ENCODE measurements around the gene SLC9A4. TPM values are rescaled to one million over a fixed set of nuclear protein-coding genes. Genes with fewer than 3 reads are reported as not detected.
A peak's percentile ranks its signal among the peaks of the same experiment; 100 is the strongest.

Gene SLC9A4, protein sequence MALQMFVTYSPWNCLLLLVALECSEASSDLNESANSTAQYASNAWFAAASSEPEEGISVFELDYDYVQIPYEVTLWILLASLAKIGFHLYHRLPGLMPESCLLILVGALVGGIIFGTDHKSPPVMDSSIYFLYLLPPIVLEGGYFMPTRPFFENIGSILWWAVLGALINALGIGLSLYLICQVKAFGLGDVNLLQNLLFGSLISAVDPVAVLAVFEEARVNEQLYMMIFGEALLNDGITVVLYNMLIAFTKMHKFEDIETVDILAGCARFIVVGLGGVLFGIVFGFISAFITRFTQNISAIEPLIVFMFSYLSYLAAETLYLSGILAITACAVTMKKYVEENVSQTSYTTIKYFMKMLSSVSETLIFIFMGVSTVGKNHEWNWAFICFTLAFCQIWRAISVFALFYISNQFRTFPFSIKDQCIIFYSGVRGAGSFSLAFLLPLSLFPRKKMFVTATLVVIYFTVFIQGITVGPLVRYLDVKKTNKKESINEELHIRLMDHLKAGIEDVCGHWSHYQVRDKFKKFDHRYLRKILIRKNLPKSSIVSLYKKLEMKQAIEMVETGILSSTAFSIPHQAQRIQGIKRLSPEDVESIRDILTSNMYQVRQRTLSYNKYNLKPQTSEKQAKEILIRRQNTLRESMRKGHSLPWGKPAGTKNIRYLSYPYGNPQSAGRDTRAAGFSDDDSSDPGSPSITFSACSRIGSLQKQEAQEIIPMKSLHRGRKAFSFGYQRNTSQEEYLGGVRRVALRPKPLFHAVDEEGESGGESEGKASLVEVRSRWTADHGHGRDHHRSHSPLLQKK
- total RNA-seq: 0.10 TPM

DNA sequence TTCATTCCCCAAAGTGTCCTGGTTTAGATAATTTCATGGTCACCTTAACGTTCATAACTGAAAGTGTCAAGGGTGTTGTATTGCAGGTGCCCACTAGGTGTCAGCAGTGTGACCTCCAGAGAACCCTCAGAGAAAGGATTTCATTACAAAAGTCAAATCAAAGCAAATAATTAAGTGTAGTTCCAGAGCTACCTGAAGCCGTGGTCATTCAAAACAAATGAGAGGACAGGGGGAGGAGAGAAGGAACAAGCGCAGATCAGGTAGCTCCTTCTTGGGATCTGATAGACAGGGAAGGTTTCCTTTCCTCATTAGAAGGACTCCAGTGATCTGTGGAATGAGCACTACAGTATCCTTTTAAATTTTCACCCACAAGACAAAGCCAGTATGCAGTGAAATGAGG, at the start of gene SLC9A4:
Gene SLC9A4, plus strand, starts transcription at position 207 of the 400 bp plus-strand sequence. CDS start 534 bp downstream, outside the sequence.
- DNase-seq: peak; percentile 57

DNA sequence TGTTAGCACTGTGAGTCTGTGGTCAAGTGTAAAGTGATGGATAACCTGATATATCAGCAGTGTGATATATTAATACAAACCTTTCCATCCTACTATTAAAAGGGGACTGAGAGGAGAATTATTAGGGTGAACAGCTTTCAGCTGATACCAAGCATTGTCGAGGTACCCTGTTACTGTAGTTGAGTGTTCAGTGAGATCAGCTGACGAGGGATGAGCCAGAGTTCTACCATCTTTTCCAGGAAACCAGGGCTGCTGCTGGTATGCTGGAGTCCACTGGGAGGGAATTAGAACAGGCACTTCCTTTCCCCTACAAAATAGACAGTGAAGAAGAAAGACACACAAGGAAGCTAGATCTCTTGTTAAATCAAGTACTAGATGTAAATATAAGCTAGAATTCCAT, 49.7 kb upstream of the SLC9A4 start:
- no peak for DNase-seq

DNA sequence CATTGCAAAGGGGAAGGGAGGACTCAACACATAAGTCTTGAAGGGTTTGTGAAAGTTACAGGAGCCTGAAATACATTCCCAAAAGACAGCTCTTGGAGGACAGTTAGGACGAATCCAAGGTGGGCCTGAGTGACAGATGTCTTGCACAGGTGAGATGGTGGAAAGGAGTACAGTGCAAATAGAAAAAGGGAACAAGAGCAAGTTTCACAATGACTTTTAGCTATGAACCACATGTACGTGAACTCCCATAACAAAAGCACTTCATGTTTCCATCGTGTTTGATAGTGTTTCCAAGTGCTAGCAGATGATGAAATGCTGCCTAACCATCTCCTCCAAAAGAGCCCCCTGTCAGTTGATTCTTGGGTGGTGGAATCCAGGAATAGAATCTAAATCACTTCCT, 48.3 kb upstream of the SLC9A4 start:
- DNase-seq: no peak

DNA sequence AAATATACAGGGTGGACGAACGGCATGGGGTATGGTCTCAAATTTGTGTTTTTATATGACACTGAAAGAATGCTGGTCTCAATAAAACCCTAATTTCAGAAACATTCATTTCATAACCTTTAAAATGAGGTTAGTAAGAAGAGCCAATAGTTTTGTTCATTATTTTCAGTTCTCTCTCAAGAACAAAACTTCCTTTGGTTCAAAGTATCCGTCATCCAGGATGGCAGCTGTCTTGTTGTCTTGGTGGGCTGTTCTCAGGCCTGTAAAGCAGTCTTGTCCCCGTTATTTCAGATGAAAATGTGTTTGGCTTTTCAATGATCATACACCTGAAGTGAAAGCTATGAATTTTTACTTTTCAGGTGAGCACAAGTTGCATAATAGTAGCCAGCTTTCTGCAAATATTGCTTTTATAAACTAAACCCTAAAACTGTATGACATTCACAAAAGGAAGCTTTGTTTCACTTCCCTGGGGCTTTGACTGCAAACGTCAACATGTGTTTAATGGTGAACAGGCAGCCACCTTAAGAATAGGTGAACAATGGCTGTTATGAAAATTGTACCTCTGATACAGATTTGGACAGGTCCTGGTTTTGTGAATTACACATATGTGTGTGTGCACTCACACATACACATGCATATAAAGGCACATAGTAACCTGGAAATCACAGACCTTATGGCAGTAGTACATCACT, 47.4 kb upstream of the SLC9A4 start:
- no peak for DNase-seq

DNA sequence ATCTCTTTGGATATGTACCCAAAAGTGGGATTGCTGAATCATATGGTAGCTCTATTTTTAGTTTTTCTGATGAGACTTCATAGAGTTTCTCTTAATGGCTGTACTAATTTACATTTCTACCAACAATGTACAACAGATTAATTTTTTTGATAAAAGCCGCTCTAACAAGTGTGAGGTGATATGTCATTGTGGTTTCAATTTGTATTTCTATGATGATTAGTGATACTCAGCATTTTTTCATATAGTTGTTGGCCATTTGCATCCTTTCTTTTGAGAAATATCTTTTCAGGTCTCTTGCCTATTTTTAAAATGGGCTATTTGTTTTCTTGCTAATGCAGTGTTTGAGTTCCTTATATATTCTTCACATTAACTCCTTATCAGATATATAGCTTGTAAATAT, 45.8 kb upstream of the SLC9A4 start:
- no peak for DNase-seq

DNA sequence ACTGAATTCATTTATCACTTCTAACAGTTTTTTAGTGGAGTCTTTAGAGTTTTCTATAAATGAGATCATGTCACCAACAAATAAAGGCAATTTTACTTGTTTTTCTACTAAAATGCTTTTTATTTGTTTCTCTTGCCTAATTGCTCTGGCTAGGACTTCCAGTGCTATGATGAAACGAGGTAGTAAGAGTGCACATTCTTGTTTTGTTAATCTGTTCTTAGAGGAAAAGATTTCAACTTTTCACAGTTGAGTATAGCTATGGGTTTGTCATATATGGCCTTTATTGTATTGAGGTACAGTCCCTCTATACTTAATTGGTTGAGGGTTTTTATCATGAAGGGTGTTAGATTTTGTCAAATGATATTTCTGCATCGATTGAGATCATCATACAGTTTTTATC, 44.5 kb upstream of the SLC9A4 start:
- DNase-seq: no peak

DNA sequence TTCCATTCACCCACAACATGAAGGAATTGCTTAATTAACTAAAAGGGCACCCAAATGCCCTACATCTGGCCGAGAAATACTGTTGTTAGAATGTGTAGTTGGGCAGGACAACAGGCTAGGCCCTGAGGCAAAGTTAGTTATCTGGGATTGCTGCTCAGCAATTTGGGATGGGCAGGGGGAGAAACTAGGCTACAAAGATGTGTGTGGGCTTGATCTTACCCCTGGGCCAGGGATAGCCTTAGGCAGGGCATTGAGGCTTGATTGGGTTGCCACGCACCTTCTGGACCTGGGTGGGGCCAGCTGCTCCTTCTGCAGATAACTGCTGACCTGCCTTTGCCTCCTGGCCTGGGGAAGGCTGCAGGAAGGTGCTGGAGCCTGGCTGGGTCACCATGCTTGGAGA, 40.6 kb upstream of the SLC9A4 start:
- no peak for DNase-seq

DNA sequence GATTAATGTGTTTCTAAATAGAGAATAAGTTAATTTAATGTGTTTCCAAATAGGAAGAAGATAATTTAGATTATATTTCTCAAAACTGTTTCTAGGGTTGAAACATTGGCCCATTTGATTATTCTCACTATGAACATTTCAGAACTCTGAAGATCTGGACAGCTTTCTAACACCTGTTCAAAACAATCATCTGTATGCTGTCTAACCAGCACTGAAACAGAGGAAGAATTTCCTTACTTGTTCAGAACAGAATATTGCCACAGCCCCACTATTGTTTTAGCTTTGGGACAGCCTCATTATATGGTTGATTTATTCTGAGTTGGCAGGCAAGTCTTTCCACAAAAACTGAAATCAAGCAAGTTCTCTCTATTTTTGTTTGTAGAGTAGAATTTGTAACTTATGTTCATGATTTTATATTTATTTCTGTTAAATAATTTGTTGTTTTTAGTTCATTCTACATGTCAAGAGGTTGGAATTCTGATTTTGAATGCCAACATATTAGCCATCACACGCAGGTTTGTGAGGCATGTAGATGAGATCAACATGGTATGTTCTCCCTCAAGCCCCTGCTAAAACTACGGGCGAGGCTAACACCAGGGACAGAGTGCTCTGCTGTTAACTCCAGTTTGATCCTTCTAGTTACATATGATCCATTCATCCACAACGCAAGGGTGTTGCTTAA, 38.9 kb upstream of the SLC9A4 start:
- DNase-seq: peak; percentile 26

DNA sequence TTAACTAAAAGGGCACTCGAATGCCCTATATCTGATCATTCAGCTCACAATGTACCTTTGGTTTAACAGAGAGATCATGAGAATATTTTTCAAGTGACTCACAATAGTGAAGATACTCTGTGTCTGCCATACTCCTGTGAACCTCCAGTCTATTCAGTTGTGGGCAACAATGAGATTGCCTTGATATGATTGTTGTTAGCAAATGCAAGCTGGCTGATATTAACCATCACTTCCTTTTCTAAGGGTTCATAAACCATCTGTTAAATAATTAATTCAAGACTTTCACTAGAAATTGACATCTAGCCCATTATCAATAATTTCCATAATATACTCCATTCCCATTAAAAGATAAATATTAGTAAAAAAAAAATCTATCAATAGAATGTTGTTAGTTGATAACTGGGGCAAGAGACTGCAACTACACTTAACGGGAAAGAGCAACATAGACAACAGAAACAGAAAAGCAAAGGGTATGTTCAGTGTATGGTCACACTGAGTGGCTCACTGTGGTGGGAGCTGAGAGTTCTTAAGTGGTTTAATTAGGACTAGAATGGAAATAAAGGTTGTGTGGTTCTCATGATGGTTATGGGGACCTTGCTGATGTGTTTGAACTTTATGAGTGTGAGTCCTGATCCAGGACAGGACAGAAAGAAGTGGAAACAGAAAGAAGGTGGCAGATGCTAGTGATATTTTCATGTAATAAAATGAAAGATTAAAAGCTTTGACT, 38.2 kb upstream of the SLC9A4 start:
- DNase-seq: no peak

DNA sequence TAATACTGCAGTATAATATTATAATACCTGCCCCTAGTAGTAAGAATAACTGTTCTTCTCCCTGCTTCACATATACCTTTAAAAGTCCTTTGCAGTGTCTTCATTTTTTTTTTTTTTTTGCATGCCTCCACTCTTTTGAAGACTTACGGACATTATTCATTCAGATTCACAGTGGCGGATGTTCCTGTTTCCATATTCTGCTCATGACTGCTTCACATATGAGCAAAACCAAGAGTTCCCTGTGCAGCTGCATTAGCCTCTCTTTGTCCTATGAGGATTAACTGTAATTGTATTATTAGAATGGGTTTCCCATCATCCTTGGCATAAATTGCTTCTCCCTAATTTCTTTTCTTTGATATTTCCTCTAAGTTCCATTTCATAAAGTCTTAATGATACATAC, 37.3 kb upstream of the SLC9A4 start:
- no peak for DNase-seq

DNA sequence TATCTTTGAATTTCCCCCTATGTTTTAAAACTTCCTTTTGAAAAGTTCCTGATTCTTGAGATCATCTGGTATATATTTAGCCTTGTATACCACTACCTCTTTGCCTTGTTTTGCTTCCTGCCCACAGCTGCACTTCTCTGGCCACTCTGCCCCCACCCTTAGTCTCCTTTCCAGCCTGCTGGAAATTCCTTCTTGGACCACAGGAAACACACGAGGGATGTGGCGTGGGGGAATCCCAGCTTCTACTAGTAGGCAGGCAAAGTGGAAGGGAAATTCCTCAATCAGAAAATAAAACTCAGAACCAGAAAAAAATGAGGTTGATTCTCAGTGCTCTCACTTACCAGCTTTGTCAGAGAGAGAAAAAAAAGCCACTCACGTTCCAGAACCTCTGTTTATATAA, 36.7 kb upstream of the SLC9A4 start:
- DNase-seq: no peak

DNA sequence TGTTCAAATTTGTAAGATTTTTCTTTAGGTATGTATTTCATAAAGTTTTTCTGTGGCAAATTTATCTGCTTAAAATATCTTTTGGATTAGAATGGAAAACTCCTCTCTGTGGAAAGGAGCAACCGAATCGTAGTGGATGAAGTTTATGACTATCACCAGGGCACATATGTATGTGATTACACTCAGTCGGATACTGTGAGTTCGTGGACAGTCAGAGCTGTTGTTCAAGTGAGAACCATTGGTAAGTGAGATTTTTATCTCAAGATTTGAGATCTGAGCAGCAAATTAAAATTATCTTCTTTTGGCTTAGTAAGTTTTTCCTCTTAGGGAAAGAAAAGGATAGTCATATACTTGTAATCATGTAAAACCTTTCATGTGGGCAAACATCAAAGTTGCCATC, 35.9 kb upstream of the SLC9A4 start:
- no peak for DNase-seq

DNA sequence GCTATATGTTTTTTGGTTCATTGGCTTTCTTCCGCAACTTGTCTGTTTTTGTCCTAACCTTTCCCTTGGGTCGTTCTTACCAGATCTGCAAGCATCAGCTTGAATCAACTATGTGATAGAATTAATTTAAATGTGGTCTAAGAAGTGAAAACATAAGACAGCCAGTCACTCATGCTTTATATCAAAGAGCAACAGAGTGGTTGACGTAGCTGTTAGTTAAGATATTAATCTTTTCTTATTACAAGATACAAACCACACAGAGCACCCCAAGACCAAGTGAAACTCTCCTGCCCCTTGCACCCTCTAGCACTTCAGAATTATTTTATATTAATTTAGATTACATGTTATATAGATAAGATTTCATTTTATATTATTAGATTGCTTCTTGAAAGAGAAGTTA, 34.9 kb upstream of the SLC9A4 start:
- DNase-seq: no peak

DNA sequence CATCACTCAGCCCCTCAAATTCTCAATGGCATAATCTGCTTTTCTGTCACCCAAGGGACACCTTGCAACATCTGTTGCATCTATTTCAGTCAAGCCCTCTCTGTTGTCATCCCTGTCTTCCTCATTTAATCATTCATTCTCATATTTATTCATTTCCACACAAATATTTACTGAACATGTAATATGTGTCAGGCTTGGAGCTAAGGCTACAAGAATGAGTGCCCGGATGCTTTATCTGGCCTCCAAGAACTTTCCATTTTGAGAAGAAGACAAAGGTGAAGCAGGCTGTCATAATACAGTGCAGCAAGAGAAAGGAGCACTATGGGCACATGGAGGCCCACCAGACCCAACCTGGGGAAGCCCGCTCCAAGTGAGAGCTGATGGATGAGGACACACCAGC, 34.4 kb upstream of the SLC9A4 start:
- no peak for DNase-seq

DNA sequence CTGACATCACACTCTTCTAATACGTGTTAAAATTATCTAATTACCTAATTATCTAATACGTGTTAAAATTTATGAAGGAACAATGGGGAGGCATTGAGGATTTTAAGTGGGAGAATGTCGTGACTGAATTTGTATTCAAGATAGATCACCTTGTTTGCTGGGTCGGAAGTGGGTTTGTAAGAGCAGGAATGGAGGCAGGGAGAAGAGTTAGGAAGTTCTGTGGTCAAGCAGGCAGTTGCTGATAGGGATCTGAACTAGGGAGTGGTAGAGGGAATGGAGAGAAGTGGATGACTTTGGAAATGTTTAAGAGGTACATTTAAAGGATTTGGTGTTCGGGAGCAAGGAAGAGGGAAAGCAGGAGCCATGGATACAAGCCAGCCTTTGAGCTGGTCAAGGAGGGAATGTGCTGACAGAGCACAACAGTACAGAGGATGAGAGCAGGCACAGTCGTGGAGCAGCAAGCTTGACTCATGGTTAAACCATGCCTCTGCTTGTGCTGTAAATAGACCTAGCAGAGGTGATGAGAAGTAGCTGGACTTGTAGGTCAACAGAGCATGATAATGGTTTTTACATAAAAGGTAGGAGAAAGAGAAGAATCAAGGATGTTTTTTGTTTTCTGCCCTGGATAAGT, 33.8 kb upstream of the SLC9A4 start:
- no peak for DNase-seq

DNA sequence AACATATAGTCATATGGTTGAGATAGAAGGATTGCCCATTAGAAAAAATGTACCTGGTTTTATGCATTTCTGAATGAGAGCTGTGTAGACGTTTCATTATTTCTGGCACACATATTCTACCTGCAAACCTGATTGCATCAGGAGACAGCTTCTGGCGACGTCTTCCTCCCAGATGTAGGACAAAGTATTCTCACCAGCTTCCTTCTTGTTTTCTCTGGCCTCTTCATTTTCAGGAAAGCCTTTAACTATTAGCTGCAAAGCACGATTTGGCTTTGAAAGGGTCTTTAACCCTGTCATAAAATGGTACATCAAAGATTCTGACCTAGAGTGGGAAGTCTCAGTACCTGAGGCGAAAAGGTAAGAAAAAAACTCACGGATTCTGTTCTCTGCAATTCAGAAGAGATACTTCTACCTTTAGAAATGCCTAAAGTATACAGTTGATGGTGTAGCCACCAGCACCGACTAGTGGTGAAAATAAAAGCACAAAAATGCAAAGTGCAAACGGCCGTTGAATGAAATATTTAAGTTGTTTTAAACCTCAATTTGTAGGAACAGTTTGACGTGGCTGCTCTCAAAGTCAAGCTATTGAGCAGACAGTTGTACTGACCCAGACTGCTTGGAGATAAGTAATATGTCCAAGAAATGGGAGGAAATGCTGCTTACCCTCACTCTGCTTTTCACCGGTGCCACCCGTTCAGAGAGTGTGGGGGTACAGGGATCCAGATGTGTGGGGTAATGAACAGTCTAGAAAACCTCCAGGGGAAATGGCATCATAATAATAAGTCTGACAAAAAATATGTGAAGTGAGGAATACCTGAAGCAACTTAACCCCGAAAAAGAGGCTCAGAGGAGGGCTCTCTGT, 29.8 kb upstream of the SLC9A4 start:
- peak; percentile 54 for DNase-seq

DNA sequence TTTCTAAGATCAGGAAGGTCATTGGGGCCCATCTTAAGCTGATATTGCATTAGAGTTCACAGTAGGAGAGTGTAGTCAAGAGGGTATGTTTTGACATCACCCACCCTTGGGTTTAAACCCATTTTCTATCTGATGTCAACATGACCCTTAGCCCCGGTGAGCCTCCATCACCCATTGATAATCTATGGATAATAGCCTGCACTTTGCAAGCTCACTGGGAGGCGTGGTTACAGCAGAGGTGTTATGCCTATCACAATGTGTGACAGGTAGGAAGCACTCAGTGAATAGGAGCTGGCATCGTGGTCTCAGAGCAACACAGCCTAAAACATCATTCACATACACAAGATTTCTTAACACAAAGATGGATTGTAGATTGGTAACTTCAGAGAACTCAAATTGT, 28.8 kb upstream of the SLC9A4 start:
- no peak for DNase-seq

DNA sequence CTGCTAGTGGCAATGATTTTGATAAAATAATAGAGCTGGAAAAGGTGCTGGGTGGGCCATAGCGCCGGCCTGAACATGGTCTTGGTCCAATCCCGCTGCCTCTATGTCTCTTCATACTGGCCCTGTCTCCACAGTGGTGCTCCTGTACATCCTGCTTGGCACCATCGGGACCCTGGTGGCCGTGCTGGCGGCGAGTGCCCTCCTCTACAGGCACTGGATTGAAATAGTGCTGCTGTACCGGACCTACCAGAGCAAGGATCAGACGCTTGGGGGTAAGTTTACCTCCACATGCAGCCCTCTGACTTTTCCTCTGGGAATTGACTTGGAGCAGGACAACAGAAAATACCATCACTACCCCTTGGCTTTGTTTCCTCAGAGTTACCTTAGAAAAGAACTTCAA, 26.1 kb upstream of the SLC9A4 start:
- DNase-seq: no peak

DNA sequence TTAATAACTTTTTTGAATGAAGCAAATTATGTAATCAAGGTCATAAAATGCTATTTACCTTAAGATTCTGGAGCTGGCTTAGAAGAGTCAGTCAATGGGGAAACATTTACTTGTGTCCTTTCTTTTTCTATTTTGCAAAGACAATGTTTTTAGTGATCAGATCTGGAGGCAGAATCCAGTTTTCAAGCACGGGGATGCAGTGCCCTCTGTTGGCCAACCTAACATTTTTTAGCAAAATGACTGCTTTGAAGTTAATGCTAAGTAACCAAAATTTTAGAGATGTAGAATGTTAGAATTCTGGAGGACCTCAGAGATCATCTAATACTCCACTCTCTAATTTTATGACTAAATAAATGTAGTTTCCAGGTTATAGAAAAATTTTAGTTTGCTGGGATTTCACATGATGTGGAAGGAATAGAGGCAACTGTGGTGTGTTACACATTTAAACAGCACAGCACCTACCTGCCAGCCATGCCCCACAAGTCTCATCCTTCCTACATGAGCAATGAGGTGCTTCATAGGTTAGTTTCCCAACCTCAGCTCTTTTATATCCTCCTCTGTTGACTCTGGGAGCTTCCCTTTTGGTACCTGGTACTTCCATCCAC, 23.6 kb upstream of the SLC9A4 start:
- peak; percentile 61 for DNase-seq

DNA sequence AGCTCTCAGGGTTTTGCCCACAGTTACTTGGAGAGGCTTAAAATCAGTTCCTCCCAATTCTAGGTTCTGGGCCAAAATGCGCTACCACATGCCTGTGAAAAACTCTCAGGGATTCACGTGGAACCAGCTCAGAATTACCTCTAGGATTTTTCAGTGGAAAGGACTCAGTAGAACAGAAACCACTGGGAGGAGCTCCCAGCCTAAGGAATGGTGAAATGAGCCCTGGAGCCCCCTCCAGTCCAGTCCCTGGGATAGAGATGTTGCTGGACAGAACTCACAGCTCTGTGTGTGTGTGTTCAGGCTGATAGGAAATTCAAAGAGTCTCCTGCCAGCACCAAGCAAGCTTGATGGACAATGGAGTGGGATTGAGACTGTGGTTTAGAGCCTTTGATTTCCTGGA, 21.1 kb upstream of the SLC9A4 start:
- DNase-seq: no peak
